GM23338 (cell line): ENCODE data around the gene CMSS1. TPM values are rescaled to one million over a fixed set of nuclear protein-coding genes. Genes with fewer than 3 reads are reported as not detected.

ENCODE experiments used
- ATAC-seq: fragments of 200-7000 bp; cut with Tn5 transposase; 3 replicates; pipeline ENCODE4 v1.9.1; 2020
- DNase-seq: peaks from one replicate; pipeline ENCODE4 v3.0.0-alpha.2; 2015; ENCODE audit warnings: low spot score
- H2AFZ ChIP-seq: fragments of 200-600 bp; sonication (generic); 2 replicates; pipeline ENCODE4 v1.8.0; 2016; ENCODE audit warnings: antibody characterized with exemption, mild to moderate bottlenecking, moderate library complexity
- H3F3A ChIP-seq: fragments of 200-600 bp; sonication (generic); replicated peaks from 2 replicates; pipeline ENCODE4 v1.8.0; 2017; ENCODE audit warnings: antibody characterized with exemption, mixed run types, low read depth
- H3K27ac ChIP-seq: fragments of 200-600 bp; sonication (generic); 2 replicates; pipeline ENCODE4 v1.6.1; 2016; ENCODE audit warnings: low read depth
- H3K27me3 ChIP-seq: fragments of 200-600 bp; sonication (generic); 2 replicates; pipeline ENCODE4 v1.8.0; 2016; ENCODE audit warnings: mild to moderate bottlenecking, mixed run types, moderate library complexity; ENCODE audit not compliant: insufficient read depth
- H3K36me3 ChIP-seq: fragments of 200-600 bp; sonication (generic); 2 replicates; pipeline ENCODE4 v1.8.0; 2016; ENCODE audit warnings: mild to moderate bottlenecking; ENCODE audit not compliant: insufficient read depth
- H3K4me1 ChIP-seq: fragments of 200-600 bp; sonication (generic); 2 replicates; pipeline ENCODE4 v1.8.0; 2016; ENCODE audit warnings: mild to moderate bottlenecking, moderate library complexity; ENCODE audit not compliant: insufficient read depth
- H3K4me2 ChIP-seq: fragments of 200-600 bp; sonication (generic); 2 replicates; pipeline ENCODE4 v1.7.1; 2017; ENCODE audit warnings: mixed run types
- H3K4me3 ChIP-seq: fragments of 200-600 bp; sonication (generic); 2 replicates; pipeline ENCODE4 v1.6.1; 2016; ENCODE audit warnings: mixed run types
- H3K79me2 ChIP-seq: fragments of 200-600 bp; sonication (generic); replicated peaks from 2 replicates; pipeline ENCODE4 v1.8.0; 2017; ENCODE audit warnings: mild to moderate bottlenecking; ENCODE audit not compliant: insufficient read depth
- H3K9me2 ChIP-seq: fragments of 200-600 bp; sonication (generic); 2 replicates; pipeline ENCODE4 v1.8.0; 2017; ENCODE audit not compliant: insufficient read depth
- H4K20me1 ChIP-seq: fragments of 200-600 bp; sonication (generic); replicated peaks from 2 replicates; pipeline ENCODE4 v1.8.0; 2017; ENCODE audit warnings: mild to moderate bottlenecking; ENCODE audit not compliant: insufficient read depth
- H3K27ac Mint-ChIP-seq: 2 replicates; pipeline ENCODE4 v1.8.0; 2020; ENCODE audit warnings: inconsistent platforms, mild to moderate bottlenecking, moderate library complexity, mixed read lengths
- H3K27me3 Mint-ChIP-seq: 3 replicates; pipeline ENCODE4 v1.8.0; 2022; ENCODE audit warnings: low read depth, mild to moderate bottlenecking, moderate library complexity, mixed read lengths, inconsistent platforms; ENCODE audit not compliant: insufficient read depth, poor library complexity
- H3K36me3 Mint-ChIP-seq: 3 replicates; pipeline ENCODE4 v1.8.0; 2021; ENCODE audit warnings: low read depth, mild to moderate bottlenecking, inconsistent platforms, moderate library complexity, mixed read lengths
- H3K4me1 Mint-ChIP-seq: 3 replicates; pipeline ENCODE4 v1.8.0; 2020; ENCODE audit warnings: mild to moderate bottlenecking, inconsistent platforms, mixed read lengths
- H3K4me3 Mint-ChIP-seq: 3 replicates; pipeline ENCODE4 v1.8.0; 2021; ENCODE audit warnings: moderate library complexity, mild to moderate bottlenecking, inconsistent platforms, mixed read lengths
- H3K9me3 Mint-ChIP-seq: 3 replicates; pipeline ENCODE4 v1.8.0; 2020; ENCODE audit warnings: moderate library complexity, mild to moderate bottlenecking, inconsistent platforms, mixed read lengths
- CREB1 ChIP-seq: fragments of 250-450 bp; sonication (Bioruptor Pico); IDR thresholded peaks from 2 replicates; pipeline ENCODE4 v1.5.0; 2020; ENCODE audit warnings: low read depth, mild to moderate bottlenecking, moderate library complexity
- CTCF ChIP-seq, 2 experiments: fragments of 200-600 bp in 1 of 2; sonication (generic) in 1 of 2; conservative IDR thresholded peaks; 2 replicates each; pipeline versions ENCODE4 v1.5.1 to v1.6.1; 2016 to 2017; ENCODE audit warnings: antibody characterized with exemption in 2 of 2, low read depth in 2 of 2, mild to moderate bottlenecking in 2 of 2, moderate library complexity in 1 of 2
- ETS1 ChIP-seq: IDR thresholded peaks from 2 replicates; pipeline ENCODE4 v1.6.1; 2016; ENCODE audit warnings: antibody characterized with exemption
- EZH2 ChIP-seq: fragments of 200-600 bp; sonication (generic); IDR thresholded peaks from one replicate; pipeline ENCODE4 v1.8.0; 2017; ENCODE audit warnings: antibody characterized with exemption, mild to moderate bottlenecking, low read depth; ENCODE audit not compliant: unreplicated experiment
- EZH2phosphoT487 ChIP-seq: fragments of 200-600 bp; sonication (generic); IDR thresholded peaks from one replicate; pipeline ENCODE4 v1.8.1; 2018; ENCODE audit warnings: antibody characterized with exemption; ENCODE audit not compliant: unreplicated experiment
- JUNB ChIP-seq: IDR thresholded peaks from one replicate; pipeline ENCODE4 v1.6.1; 2016; ENCODE audit warnings: antibody characterized with exemption; ENCODE audit not compliant: unreplicated experiment
- NANOG ChIP-seq: IDR thresholded peaks from 2 replicates; pipeline ENCODE4 v1.6.1; 2016; ENCODE audit warnings: antibody characterized with exemption, borderline replicate concordance
- POLR2AphosphoS5 ChIP-seq: IDR thresholded peaks from 2 replicates; pipeline ENCODE4 v1.6.1; 2016; ENCODE audit warnings: antibody characterized with exemption, low read depth
- REST ChIP-seq: IDR thresholded peaks from one replicate; pipeline ENCODE4 v1.6.1; 2018; ENCODE audit warnings: antibody characterized with exemption; ENCODE audit not compliant: unreplicated experiment
- STAT1 ChIP-seq: IDR thresholded peaks from one replicate; pipeline ENCODE4 v1.6.1; 2016; ENCODE audit warnings: antibody characterized with exemption; ENCODE audit not compliant: unreplicated experiment
- ZNF114 ChIP-seq: fragments of 250-450 bp; sonication (Bioruptor Pico); IDR thresholded peaks from 2 replicates; pipeline ENCODE4 v1.5.0; 2020; ENCODE audit warnings: mild to moderate bottlenecking, moderate library complexity
- ZNF331 ChIP-seq: fragments of 250-450 bp; sonication (Bioruptor Pico); IDR thresholded peaks from 2 replicates; pipeline ENCODE4 v1.5.0; 2020; ENCODE audit warnings: low read depth, mild to moderate bottlenecking, moderate library complexity
- polyA plus RNA-seq: library from polyadenylated mRNA; unstranded; fragments of >200 nt; fragmentation: Nextera tagmentation; extraction: Ambion mirVana; gene quantifications from 2 replicates; pipeline ENCODE4 v1.2.1, GENCODE V29; 2016
- total RNA-seq: library from RNA; depleted of rRNA; stranded (reverse); fragments of >200 nt; shearing (Covaris generic); gene quantifications from 2 replicates; pipeline ENCODE4 v1.2.3, GENCODE V29; 2014
- TF ChIP-seq, protein P1 (sequence below): fragments of 250-450 bp; sonication (Bioruptor Pico); IDR thresholded peaks from 2 replicates; pipeline ENCODE4 v1.5.0; 2020; ENCODE audit warnings: mild to moderate bottlenecking, moderate library complexity

Gene CMSS1
- total and polyA plus RNA-seq, 2 experiments from 2014 or later: 39.4 to 187 TPM

DNA sequence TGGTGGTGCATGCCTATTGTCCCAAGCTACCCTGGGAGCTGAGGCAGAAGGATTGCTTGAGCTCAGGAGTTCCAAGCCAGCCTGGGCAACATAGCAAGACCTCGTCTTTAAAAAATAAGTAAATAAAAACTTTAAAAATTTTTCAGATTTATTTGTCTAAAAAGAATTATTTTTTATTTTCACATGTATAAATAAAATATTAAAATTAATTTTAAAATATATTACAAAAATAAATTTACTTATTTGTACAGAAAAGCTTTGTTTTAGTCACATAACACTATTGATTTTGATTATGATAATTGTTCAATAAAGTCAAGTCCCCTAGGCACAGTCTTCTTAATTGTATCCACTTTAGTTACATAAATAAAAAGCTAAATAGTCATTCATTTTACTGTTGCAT, 211.4 kb downstream of the CMSS1 start:
- Mint-ChIP-seq H3K9me3 (no peaks in the 10 kb centered on the region), H3K27ac (no peak overlapping the region), H3K36me3 (no peaks in the 10 kb centered on the region), H3K27me3 (no peaks in the 10 kb centered on the region), H3K4me3 (no peak overlapping the region), H3K4me1 (peaks cover 10% of the 10 kb centered on the region; the same call in 2 of the 3 replicates)
- Histone ChIP-seq H2AFZ (no peak overlapping the region), H3K4me3 (no peak overlapping the region), H3K36me3 (no peaks in the 10 kb centered on the region), H3K79me2 (no peaks in the 10 kb centered on the region), H3K9me2 (no peaks in the 10 kb centered on the region), H4K20me1 (no peaks in the 10 kb centered on the region), H3F3A (no peaks in the 10 kb centered on the region), H3K27me3 (no peaks in the 10 kb centered on the region), H3K4me1 (no peaks in the 10 kb centered on the region), H3K27ac (no peak overlapping the region), H3K4me2 (no peak overlapping the region)
- ATAC-seq (no peak), DNase-seq (no peak)
- no peak for TF ChIP-seq CREB1
- TF ChIP-seq REST: no peak
- TF ChIP-seq NANOG: no peak
- no peak for TF ChIP-seq POLR2AphosphoS5
- TF ChIP-seq STAT1: no peak
- no peak for TF ChIP-seq ETS1
- TF ChIP-seq EZH2phosphoT487: no peak
- no peak for TF ChIP-seq EZH2
- no peak for TF ChIP-seq ZNF114 (CRISPR knock-in tag)
- TF ChIP-seq CTCF (conservative IDR thresholded peaks at IDR 0.05; ENCODE audit: low read depth in 2 of 2): no peak
- TF ChIP-seq, protein P1, sequence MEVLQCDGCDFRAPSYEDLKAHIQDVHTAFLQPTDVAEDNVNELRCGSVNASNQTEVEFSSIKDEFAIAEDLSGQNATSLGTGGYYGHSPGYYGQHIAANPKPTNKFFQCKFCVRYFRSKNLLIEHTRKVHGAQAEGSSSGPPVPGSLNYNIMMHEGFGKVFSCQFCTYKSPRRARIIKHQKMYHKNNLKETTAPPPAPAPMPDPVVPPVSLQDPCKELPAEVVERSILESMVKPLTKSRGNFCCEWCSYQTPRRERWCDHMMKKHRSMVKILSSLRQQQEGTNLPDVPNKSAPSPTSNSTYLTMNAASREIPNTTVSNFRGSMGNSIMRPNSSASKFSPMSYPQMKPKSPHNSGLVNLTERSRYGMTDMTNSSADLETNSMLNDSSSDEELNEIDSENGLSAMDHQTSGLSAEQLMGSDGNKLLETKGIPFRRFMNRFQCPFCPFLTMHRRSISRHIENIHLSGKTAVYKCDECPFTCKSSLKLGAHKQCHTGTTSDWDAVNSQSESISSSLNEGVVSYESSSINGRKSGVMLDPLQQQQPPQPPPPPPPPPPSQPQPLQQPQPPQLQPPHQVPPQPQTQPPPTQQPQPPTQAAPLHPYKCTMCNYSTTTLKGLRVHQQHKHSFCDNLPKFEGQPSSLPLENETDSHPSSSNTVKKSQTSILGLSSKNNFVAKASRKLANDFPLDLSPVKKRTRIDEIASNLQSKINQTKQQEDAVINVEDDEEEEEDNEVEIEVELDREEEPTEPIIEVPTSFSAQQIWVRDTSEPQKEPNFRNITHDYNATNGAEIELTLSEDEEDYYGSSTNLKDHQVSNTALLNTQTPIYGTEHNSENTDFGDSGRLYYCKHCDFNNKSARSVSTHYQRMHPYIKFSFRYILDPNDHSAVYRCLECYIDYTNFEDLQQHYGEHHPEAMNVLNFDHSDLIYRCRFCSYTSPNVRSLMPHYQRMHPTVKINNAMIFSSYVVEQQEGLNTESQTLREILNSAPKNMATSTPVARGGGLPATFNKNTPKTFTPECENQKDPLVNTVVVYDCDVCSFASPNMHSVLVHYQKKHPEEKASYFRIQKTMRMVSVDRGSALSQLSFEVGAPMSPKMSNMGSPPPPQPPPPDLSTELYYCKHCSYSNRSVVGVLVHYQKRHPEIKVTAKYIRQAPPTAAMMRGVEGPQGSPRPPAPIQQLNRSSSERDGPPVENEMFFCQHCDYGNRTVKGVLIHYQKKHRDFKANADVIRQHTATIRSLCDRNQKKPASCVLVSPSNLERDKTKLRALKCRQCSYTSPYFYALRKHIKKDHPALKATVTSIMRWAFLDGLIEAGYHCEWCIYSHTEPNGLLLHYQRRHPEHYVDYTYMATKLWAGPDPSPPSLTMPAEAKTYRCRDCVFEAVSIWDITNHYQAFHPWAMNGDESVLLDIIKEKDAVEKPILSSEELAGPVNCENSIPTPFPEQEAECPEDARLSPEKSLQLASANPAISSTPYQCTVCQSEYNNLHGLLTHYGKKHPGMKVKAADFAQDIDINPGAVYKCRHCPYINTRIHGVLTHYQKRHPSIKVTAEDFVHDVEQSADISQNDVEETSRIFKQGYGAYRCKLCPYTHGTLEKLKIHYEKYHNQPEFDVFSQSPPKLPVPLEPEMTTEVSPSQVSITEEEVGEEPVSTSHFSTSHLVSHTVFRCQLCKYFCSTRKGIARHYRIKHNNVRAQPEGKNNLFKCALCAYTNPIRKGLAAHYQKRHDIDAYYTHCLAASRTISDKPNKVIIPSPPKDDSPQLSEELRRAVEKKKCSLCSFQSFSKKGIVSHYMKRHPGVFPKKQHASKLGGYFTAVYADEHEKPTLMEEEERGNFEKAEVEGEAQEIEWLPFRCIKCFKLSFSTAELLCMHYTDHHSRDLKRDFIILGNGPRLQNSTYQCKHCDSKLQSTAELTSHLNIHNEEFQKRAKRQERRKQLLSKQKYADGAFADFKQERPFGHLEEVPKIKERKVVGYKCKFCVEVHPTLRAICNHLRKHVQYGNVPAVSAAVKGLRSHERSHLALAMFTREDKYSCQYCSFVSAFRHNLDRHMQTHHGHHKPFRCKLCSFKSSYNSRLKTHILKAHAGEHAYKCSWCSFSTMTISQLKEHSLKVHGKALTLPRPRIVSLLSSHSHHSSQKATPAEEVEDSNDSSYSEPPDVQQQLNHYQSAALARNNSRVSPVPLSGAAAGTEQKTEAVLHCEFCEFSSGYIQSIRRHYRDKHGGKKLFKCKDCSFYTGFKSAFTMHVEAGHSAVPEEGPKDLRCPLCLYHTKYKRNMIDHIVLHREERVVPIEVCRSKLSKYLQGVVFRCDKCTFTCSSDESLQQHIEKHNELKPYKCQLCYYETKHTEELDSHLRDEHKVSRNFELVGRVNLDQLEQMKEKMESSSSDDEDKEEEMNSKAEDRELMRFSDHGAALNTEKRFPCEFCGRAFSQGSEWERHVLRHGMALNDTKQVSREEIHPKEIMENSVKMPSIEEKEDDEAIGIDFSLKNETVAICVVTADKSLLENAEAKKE (CRISPR knock-in tag): no peak
- TF ChIP-seq ZNF331 (CRISPR knock-in tag): no peak
- no peak for TF ChIP-seq JUNB
